Measurements from ENCODE around the gene PPP1R3C.

The PPP1R3C gene

GRCh38 chr10:91624633-91625032, 8.2 kb downstream of the PPP1R3C start:
- Histone ChIP-seq H3K9me3 (ENCODE audit: control insufficient read depth, insufficient read depth, low read depth, low read length) (no peaks in the 10 kb centered on the region), H3K36me3 (ENCODE audit: control insufficient read depth in 2 of 2, insufficient read depth in 1 of 2, low read length in 2 of 2) (no peaks in the 10 kb centered on the region), H3K27ac (ENCODE audit: extremely low read depth, low read depth, low read length) (no peak overlapping the region), H3K4me1 (ENCODE audit: control insufficient read depth, insufficient read depth, low read length) (no peaks in the 10 kb centered on the region), H3K4me3 (ENCODE audit: low read depth, low read length) (no peak overlapping the region)
- no peak for TF ChIP-seq ZNF677 (tag by site-specific recombination; IDR thresholded peaks at IDR 0.05)
- TF ChIP-seq PRDM2 (tag by site-specific recombination; IDR thresholded peaks at IDR 0.05; ENCODE audit: borderline replicate concordance): no peak
- no peak for TF ChIP-seq ZNF214 (tag by site-specific recombination; IDR thresholded peaks at IDR 0.05; ENCODE audit: borderline replicate concordance)
- TF ChIP-seq EGR2 (tag by site-specific recombination; IDR thresholded peaks at IDR 0.05; ENCODE audit: low read depth): no peak
- no peak for TF ChIP-seq ZNF324 (tag by site-specific recombination; IDR thresholded peaks at IDR 0.05)
- TF ChIP-seq ZNF561 (tag by site-specific recombination; IDR thresholded peaks at IDR 0.05; ENCODE audit: borderline replicate concordance): no peak
- TF ChIP-seq, protein P1, sequence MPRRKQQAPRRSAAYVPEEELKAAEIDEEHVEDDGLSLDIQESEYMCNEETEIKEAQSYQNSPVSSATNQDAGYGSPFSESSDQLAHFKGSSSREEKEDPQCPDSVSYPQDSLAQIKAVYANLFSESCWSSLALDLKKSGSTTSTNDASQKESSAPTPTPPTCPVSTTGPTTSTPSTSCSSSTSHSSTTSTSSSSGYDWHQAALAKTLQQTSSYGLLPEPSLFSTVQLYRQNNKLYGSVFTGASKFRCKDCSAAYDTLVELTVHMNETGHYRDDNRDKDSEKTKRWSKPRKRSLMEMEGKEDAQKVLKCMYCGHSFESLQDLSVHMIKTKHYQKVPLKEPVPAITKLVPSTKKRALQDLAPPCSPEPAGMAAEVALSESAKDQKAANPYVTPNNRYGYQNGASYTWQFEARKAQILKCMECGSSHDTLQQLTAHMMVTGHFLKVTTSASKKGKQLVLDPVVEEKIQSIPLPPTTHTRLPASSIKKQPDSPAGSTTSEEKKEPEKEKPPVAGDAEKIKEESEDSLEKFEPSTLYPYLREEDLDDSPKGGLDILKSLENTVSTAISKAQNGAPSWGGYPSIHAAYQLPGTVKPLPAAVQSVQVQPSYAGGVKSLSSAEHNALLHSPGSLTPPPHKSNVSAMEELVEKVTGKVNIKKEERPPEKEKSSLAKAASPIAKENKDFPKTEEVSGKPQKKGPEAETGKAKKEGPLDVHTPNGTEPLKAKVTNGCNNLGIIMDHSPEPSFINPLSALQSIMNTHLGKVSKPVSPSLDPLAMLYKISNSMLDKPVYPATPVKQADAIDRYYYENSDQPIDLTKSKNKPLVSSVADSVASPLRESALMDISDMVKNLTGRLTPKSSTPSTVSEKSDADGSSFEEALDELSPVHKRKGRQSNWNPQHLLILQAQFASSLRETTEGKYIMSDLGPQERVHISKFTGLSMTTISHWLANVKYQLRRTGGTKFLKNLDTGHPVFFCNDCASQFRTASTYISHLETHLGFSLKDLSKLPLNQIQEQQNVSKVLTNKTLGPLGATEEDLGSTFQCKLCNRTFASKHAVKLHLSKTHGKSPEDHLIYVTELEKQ (tag by site-specific recombination; IDR thresholded peaks at IDR 0.05; ENCODE audit: borderline replicate concordance): no peak
- no peak for TF ChIP-seq ZNF16 (tag by site-specific recombination; IDR thresholded peaks at IDR 0.05; ENCODE audit: low read depth)
- no peak for TF ChIP-seq SCRT2 (tag by site-specific recombination; IDR thresholded peaks at IDR 0.05)
- no peak for TF ChIP-seq ZNF433 (tag by site-specific recombination; IDR thresholded peaks at IDR 0.05; ENCODE audit: low read depth)
- no peak for TF ChIP-seq ZNF133 (tag by site-specific recombination; IDR thresholded peaks at IDR 0.05)
- TF ChIP-seq ZNF558 (tag by site-specific recombination; IDR thresholded peaks at IDR 0.05): no peak
- no peak for TF ChIP-seq ZNF174 (tag by site-specific recombination; IDR thresholded peaks at IDR 0.05)
- no peak for TF ChIP-seq ZNF266 (tag by site-specific recombination; IDR thresholded peaks at IDR 0.05; ENCODE audit: low read depth)
- TF ChIP-seq ZNF600 (tag by site-specific recombination; IDR thresholded peaks at IDR 0.05): no peak
- ChIA-PET POLR2A (no interaction called here), CTCF (interaction anchor here (0.5 to 1.2 kb wide), 2 partner anchors 152 to 326 kb away, joined by 3 read pairs; no protein-coding TSS in a partner anchor)

DNA sequence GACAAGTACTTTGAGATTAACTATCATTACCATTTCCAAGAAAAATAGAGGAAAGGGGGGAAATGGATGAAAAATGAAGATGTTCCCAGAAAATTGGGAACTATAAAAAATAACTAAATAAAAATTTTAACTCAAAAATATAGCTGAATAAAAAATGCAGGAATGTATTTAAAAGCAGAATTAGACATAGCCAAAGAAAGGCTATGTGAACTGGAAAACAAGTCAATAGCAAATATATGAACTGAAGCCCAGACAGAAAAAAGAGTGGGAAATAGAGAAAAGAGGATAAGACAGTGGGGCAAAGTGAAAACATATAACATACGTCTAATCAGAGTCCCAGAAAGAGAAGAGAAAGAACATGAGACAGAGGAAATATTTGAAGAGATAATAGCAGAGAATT, 10.3 kb downstream of the PPP1R3C start:
- ChIA-PET CTCF (interaction anchor here (0.7 to 0.9 kb wide), 3 partner anchors 12 to 325 kb away, joined by 3 read pairs; no protein-coding TSS in a partner anchor), POLR2A (no interaction called here)
- no peaks in the 10 kb centered on the region for H3K4me1 ChIP-seq (ENCODE audit: control insufficient read depth, insufficient read depth, low read length)

More for the DNA sequence above, 10.3 kb downstream of the PPP1R3C start:
- Histone ChIP-seq H3K36me3 (ENCODE audit: control insufficient read depth in 2 of 2, insufficient read depth in 1 of 2, low read length in 2 of 2) (no peaks in the 10 kb centered on the region), H3K27ac (ENCODE audit: extremely low read depth, low read depth, low read length) (no peak overlapping the region), H3K4me3 (ENCODE audit: low read depth, low read length) (no peak overlapping the region), H3K9me3 (ENCODE audit: control insufficient read depth, insufficient read depth, low read depth, low read length) (no peaks in the 10 kb centered on the region)
- TF ChIP-seq SETDB1 (IDR thresholded peaks at IDR 0.05; ENCODE audit: insufficient read length, low read length) (peak; percentile 76), ZNF311 (tag by site-specific recombination; IDR thresholded peaks at IDR 0.05; ENCODE audit: borderline replicate concordance) (no peak), ZNF624 (tag by site-specific recombination; IDR thresholded peaks at IDR 0.05) (no peak), ZNF280C (tag by site-specific recombination; IDR thresholded peaks at IDR 0.05) (no peak), YY2 (tag by site-specific recombination; IDR thresholded peaks at IDR 0.05) (no peak), ZNF785 (tag by site-specific recombination; IDR thresholded peaks at IDR 0.05) (no peak), ZNF830 (tag by site-specific recombination; IDR thresholded peaks at IDR 0.05; ENCODE audit: low read depth) (no peak), ZNF211 (tag by site-specific recombination; IDR thresholded peaks at IDR 0.05; ENCODE audit: low read depth) (no peak)
